ENCODE results near the gene CPA3.

CPA3 gene

GRCh38 chr3:148916132-148916531, 51.0 kb downstream of the CPA3 start:
- DNase-seq (ENCODE audit: low spot score), result no peak
- in situ Hi-C loops (cut with MboI; ENCODE audit: low pct_unique_long_range_greater_than_20kb, low sequenced_read_pairs, unreplicated experiment), result no loop called here
- TF ChIP-seq CTCF (IDR thresholded peaks at IDR 0.05; ENCODE audit: extremely low read depth, insufficient read depth, missing control alignments), result no peak

- DNase-seq (ENCODE audit: low spot score), result no peak
- no peak for TF ChIP-seq CTCF (IDR thresholded peaks at IDR 0.05; ENCODE audit: extremely low read depth, insufficient read depth, missing control alignments)
- in situ Hi-C loops (cut with MboI; ENCODE audit: low pct_unique_long_range_greater_than_20kb, low sequenced_read_pairs, unreplicated experiment), result no loop called here
Measured at GRCh38 chr3:148922467-148922866, 57.4 kb downstream of the CPA3 start.

- in situ Hi-C loops (cut with MboI; ENCODE audit: low pct_unique_long_range_greater_than_20kb, low sequenced_read_pairs, unreplicated experiment), result no loop called here
- no peak for TF ChIP-seq CTCF (IDR thresholded peaks at IDR 0.05; ENCODE audit: extremely low read depth, insufficient read depth, missing control alignments)
- no peak for DNase-seq (ENCODE audit: low spot score)
Measured at GRCh38 chr3:148923592-148923991, 58.5 kb downstream of the CPA3 start.

- DNase-seq (ENCODE audit: low spot score), result no peak
- in situ Hi-C loops (cut with MboI; ENCODE audit: low pct_unique_long_range_greater_than_20kb, low sequenced_read_pairs, unreplicated experiment), result no loop called here
- no peak for TF ChIP-seq CTCF (IDR thresholded peaks at IDR 0.05; ENCODE audit: extremely low read depth, insufficient read depth, missing control alignments)
Measured at GRCh38 chr3:148924562-148924961, 59.5 kb downstream of the CPA3 start.

- no peak for TF ChIP-seq CTCF (IDR thresholded peaks at IDR 0.05; ENCODE audit: extremely low read depth, insufficient read depth, missing control alignments)
- in situ Hi-C loops (cut with MboI; ENCODE audit: low pct_unique_long_range_greater_than_20kb, low sequenced_read_pairs, unreplicated experiment), result no loop called here
- no peak for DNase-seq (ENCODE audit: low spot score)
Measured at GRCh38 chr3:148925845-148926244, 60.7 kb downstream of the CPA3 start.

GRCh38 chr3:148930752-148931151, 65.7 kb downstream of the CPA3 start:
- in situ Hi-C loops (cut with MboI; ENCODE audit: low pct_unique_long_range_greater_than_20kb, low sequenced_read_pairs, unreplicated experiment), result no loop called here
- no peak for TF ChIP-seq CTCF (IDR thresholded peaks at IDR 0.05; ENCODE audit: extremely low read depth, insufficient read depth, missing control alignments)
- no peak for DNase-seq (ENCODE audit: low spot score)

- no peak for DNase-seq (ENCODE audit: low spot score)
- in situ Hi-C loops (cut with MboI; ENCODE audit: low pct_unique_long_range_greater_than_20kb, low sequenced_read_pairs, unreplicated experiment), result no loop called here
Measured at GRCh38 chr3:148931574-148931973, 66.5 kb downstream of the CPA3 start.

More at GRCh38 chr3:148931574-148931973, 66.5 kb downstream of the CPA3 start:
- no peak for TF ChIP-seq CTCF (IDR thresholded peaks at IDR 0.05; ENCODE audit: extremely low read depth, insufficient read depth, missing control alignments)

Data from GM13977 (cell line).